Type B pancreatic cell (in vitro differentiated cells): ENCODE results near the gene HSD11B1L. TPM values are rescaled to one million over a fixed set of nuclear protein-coding genes. Genes with fewer than 3 reads are reported as not detected.
A peak's percentile ranks its signal among the peaks of the same experiment; 100 is the strongest.

ENCODE experiments used
- DNase-seq: peaks from one replicate; pipeline ENCODE4 v3.0.0; 2021; ENCODE audit warnings: mixed read lengths; ENCODE audit not compliant: unreplicated experiment; ENCODE audit errors: extremely low spot score
- H3K27ac Mint-ChIP-seq: 2 replicates; pipeline ENCODE4 v1.8.0; 2021; ENCODE audit warnings: mild to moderate bottlenecking, mixed read lengths
- H3K27me3 Mint-ChIP-seq: 2 replicates; pipeline ENCODE4 v1.8.0; 2021; ENCODE audit warnings: mixed read lengths
- H3K36me3 Mint-ChIP-seq: 2 replicates; pipeline ENCODE4 v1.8.0; 2021; ENCODE audit warnings: mixed read lengths
- H3K4me1 Mint-ChIP-seq: one replicate; pipeline ENCODE4 v1.8.0; 2021; ENCODE audit warnings: mixed read lengths; ENCODE audit not compliant: unreplicated experiment
- H3K4me3 Mint-ChIP-seq: 2 replicates; pipeline ENCODE4 v1.8.0; 2021; ENCODE audit warnings: mild to moderate bottlenecking, mixed read lengths
- H3K9me3 Mint-ChIP-seq: 2 replicates; pipeline ENCODE4 v1.8.0; 2021; ENCODE audit warnings: mixed read lengths
- total RNA-seq: library from RNA; stranded (reverse); gene quantifications from 2 replicates; pipeline ENCODE4 v1.2.1, GENCODE V29; 2021; ENCODE audit warnings: low replicate concordance
- TF ChIP-seq, protein P1 (sequence below): fragments of 200-600 bp; sonication (generic); conservative IDR thresholded peaks from 2 replicates; pipeline ENCODE4 v1.5.0; 2021; ENCODE audit warnings: antibody characterized with exemption, mild to moderate bottlenecking

The HSD11B1L gene
- total RNA-seq, 1 donor from 2014 or later = 11.0 TPM

DNA sequence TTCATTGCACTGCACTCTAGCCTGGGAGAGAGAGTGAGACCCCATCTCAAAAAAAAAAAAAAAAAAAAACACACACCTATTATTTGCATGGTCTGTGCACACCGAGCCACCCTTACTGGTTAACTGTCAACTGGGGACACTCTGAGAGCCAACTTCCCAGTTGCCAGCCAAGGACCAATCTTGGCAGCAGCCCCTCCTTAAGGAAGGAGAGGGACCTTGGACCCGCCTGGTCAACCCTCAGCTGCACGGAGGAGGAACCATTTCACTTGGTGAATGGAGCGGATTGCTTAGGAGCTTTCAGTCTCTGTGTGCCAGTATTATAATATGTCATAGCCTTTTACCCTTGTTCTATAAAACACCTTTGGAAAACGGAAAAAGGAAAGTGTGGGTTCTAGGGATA is 25.4 kb upstream of the HSD11B1L start:
- Mint-ChIP-seq H3K27me3 (no peaks in the 10 kb centered on the region), H3K36me3 (peaks cover 34% of the 10 kb centered on the region), H3K4me1 (no peaks in the 10 kb centered on the region), H3K4me3 (no peak overlapping the region), H3K9me3 (no peaks in the 10 kb centered on the region), H3K27ac (no peak overlapping the region)
- DNase-seq = no peak
- TF ChIP-seq, protein P1, sequence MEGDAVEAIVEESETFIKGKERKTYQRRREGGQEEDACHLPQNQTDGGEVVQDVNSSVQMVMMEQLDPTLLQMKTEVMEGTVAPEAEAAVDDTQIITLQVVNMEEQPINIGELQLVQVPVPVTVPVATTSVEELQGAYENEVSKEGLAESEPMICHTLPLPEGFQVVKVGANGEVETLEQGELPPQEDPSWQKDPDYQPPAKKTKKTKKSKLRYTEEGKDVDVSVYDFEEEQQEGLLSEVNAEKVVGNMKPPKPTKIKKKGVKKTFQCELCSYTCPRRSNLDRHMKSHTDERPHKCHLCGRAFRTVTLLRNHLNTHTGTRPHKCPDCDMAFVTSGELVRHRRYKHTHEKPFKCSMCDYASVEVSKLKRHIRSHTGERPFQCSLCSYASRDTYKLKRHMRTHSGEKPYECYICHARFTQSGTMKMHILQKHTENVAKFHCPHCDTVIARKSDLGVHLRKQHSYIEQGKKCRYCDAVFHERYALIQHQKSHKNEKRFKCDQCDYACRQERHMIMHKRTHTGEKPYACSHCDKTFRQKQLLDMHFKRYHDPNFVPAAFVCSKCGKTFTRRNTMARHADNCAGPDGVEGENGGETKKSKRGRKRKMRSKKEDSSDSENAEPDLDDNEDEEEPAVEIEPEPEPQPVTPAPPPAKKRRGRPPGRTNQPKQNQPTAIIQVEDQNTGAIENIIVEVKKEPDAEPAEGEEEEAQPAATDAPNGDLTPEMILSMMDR = no peak

DNA sequence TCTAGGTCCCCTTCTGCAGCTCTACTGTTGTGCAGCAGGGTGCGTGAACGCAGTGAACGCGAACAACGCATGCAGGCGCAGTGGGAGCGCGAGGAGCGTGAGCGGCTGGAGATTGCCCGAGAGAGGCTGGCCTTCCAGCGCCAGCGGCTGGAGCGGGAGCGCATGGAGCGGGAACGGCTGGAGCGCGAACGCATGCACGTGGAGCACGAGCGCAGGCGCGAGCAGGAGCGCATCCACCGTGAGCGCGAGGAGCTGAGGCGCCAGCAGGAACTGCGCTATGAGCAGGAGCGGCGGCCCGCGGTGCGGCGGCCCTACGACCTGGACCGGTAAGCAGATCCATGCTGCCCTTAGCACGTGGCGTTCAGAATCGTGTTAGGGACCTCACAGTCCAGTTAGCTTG is 19.3 kb upstream of the HSD11B1L start:
- DNase-seq = no peak
- Mint-ChIP-seq H3K4me1 (no peaks in the 10 kb centered on the region), H3K27ac (no peak overlapping the region), H3K4me3 (no peak overlapping the region), H3K27me3 (no peaks in the 10 kb centered on the region), H3K9me3 (no peaks in the 10 kb centered on the region), H3K36me3 (peaks cover 12% of the 10 kb centered on the region)
- TF ChIP-seq, protein P1 = no peak

DNA sequence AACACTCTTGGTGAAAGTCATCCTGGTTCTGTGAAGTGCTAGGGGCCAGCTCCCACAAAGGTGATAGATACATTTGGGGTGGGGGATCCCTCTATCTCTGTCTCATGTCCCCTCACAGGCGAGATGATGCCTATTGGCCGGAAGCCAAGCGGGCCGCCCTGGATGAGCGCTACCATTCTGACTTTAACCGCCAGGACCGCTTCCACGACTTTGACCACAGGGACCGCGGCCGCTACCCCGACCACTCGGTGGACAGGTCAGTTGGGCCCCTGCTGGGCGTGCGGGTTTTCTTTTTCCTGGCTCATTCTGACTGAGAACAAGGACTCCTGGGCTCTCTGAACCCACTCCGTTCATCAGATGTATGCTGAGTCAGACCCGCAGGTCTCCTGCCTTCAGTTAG is 16.9 kb upstream of the HSD11B1L start:
- H3K36me3 Mint-ChIP-seq = peaks cover 8% of the 10 kb centered on the region
- H3K27me3 Mint-ChIP-seq = no peaks in the 10 kb centered on the region
- H3K27ac Mint-ChIP-seq = no peak overlapping the region
- DNase-seq = no peak
- TF ChIP-seq, protein P1 = no peak
- H3K9me3 Mint-ChIP-seq = no peaks in the 10 kb centered on the region
- no peak overlapping the region for H3K4me3 Mint-ChIP-seq
- peaks cover 6% of the 10 kb centered on the region for H3K4me1 Mint-ChIP-seq

DNA sequence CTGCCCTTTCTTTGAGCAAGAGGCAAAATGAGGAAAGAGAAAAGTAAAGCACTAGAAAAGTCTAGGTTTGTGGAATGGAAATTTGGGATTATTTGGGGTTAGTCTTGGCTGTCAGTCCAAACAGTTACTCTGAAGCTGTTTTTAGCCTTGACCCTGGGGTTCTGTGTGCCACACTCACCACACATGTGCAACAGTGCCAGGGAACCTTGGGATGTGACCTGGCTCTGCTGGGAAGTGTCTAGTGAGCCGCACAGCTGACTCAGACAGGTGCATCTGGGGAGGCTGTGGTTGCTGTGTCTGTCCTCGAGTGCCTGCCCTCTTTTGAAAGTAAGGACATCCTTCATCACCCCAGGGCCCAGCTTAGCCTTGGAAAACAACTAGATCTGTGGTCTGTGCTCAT is 16.3 kb upstream of the HSD11B1L start:
- no peaks in the 10 kb centered on the region for H3K27me3 Mint-ChIP-seq
- DNase-seq = no peak
- no peaks in the 10 kb centered on the region for H3K9me3 Mint-ChIP-seq
- TF ChIP-seq, protein P1 = no peak
- H3K4me1 Mint-ChIP-seq = peaks cover 6% of the 10 kb centered on the region
- H3K4me3 Mint-ChIP-seq = no peak overlapping the region
- peaks cover 8% of the 10 kb centered on the region for H3K36me3 Mint-ChIP-seq
- no peak overlapping the region for H3K27ac Mint-ChIP-seq

DNA sequence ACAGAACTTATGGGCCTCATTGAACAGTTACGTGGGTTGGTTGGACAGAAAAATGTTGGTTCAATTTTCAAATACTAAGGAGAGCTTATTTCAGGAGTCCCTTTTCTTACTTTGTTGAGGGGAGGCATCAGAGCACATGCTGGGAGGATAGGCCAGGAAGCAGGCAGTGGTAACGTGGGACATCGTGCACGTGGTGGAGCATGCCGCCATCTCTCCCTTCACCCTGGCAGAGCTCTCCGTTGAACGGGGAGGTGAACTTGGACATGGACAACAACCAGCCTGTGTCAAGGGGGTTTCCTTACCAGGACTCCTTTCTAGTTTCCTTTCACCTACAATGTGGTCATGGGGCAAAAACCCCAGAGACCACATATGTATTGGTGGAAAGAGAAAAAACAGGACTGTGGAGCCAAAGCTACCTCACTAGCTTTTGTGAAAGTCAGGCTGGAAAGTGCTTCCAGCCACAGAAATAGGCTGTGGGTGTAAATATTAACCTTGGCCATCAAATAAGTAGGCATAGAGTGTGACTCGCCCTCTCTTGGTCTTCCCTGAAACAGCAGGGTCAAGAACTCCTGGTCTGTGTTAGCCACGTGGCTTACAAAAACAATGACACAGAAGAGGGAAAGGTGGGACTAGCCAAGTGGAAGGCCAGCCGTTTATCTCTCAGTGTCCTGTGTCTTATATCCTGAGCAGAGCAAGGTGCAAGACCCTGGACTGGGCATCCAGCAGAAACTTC is 14.9 kb upstream of the HSD11B1L start:
- H3K9me3 Mint-ChIP-seq = no peaks in the 10 kb centered on the region
- H3K27ac Mint-ChIP-seq = peak overlapping the region; percentile 56
- peaks cover 8% of the 10 kb centered on the region for H3K36me3 Mint-ChIP-seq
- DNase-seq = no peak
- TF ChIP-seq, protein P1 = no peak
- no peak overlapping the region for H3K4me3 Mint-ChIP-seq
- peaks cover 6% of the 10 kb centered on the region for H3K4me1 Mint-ChIP-seq
- no peaks in the 10 kb centered on the region for H3K27me3 Mint-ChIP-seq
